COR-L47 (cell line): ENCODE results near the gene NPIPB5.
"Not testable (repeated sequence)": the region's sequence is repeated elsewhere in the genome, so short reads cannot be mapped to it uniquely, and the experiment has no call there.

Experiments
- DNase-seq: peaks from one replicate; lab custom pipeline; 2025; lab: John Stamatoyannopoulos, UW

The NPIPB5 gene

GRCh38 chr16:22510591-22510990, at the start of gene NPIPB5:
Gene NPIPB5, plus strand, starts transcription at chr16:22510891. Its CDS starts 2,911 bp downstream, at chr16:22513802.
- not testable (repeated sequence) for DNase-seq

DNA sequence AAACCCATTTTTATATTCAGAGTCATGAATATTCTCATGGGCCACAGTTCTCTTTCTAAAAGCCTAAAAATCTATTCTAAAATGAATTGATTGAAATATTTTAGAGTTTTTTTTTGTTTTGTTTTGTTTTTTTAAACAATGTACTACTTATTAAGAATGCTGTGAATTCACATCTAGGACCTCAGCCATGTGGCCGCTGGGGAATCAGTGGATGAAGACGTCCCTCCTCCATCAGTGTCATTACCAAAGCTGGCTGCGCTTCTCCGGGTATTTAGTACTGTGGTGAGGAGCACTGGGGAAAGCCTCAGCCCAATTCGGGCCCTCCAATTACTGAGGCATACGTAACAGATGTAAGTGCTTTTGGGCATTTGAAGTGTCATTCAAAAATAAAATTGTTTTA, 41.8 kb upstream of the NPIPB5 start:
- DNase-seq = not testable (repeated sequence)

GRCh38 chr16:22537996-22538395, 27.3 kb downstream of the NPIPB5 start:
- not testable (repeated sequence) for DNase-seq

GRCh38 chr16:22544809-22545208, 34.1 kb downstream of the NPIPB5 start:
- not testable (repeated sequence) for DNase-seq

GRCh38 chr16:22546630-22547029, 35.9 kb downstream of the NPIPB5 start:
- DNase-seq = not testable (repeated sequence)

DNA sequence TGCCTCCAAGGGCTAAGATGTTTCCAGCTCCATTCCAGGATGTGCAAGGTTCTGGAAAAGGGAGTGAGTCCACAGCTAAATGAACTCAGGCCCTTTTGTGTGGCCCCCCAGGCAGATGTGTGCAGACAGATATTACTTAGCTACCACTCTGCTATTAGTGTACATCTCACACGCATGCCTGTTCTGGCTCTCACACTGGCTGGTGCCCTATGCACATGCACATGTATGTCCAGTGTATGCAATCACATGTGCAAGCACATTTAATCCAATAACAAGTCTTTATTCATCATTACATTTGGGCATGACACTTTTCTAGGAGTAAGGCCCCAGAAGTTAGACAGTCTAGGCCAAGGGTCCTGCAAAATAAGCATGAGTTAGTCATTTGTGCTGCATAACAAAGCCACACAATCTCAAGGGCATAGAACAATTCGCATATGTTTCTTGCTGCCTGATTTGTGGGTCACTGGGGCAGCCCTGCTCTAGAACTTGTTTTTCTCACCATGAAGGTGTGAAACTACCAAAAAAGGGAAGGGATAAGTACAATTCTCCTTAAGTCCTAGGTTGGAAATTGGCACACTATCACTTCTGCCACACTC, 36.6 kb downstream of the NPIPB5 start:
- DNase-seq = not testable (repeated sequence)

DNA sequence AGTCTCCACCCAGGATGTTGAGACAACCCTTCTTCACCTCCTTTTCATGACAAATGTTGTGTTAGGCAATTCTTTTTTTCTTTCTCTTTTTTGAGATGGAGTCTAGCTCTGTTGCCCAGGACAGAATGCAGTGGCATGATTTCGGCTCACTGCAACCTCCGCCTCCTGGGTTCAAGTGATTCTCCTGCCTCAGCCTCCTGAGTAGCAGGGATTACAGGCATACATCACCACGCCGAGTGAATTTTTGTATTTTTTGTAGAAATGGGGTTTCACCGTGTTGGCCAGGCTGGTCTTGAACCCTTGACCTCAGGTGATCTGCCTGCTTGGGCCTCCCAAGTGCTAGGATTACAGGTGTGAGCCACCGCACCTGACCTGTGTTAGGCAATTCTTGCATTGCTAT, 39.2 kb downstream of the NPIPB5 start:
- not testable (repeated sequence) for DNase-seq

DNA sequence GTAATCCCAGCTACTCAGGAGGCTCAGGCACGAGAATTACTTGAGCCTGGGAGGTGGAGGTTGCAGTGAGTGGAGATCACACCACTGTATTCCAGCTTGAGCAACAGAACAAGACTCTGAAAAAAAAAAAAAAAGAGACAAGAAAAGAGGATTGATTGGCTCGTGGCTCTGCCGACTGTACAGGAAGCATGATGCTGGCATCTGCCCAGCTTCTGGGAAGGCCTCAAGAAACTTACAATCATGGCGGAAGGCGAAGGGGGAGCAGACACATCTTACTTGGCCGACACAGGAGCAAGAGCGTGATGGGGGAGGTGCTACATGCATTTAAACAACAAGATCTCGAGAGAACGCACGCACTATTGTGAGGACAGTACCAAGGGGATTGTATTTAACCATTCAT, 40.5 kb downstream of the NPIPB5 start:
- DNase-seq = not testable (repeated sequence)

DNA sequence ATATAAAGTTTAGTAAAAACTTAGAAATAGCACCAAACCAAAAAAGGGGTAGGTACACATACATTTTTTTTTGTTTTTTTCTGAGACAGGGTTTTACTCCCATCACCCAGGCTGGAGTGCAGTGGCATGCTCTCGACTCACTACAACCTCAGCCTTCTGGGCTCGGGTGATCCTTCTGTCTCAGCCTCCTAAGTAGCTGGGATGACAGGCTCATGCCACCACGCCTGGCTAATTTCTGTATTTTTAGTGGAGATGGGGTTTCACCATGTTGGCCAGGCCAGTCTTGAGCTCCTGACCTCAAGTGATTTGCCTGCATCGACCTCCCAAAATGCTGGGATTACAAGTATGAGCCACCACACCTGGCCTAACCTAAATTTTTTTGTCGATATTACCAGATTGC, 41.0 kb downstream of the NPIPB5 start:
- DNase-seq = not testable (repeated sequence)

DNA sequence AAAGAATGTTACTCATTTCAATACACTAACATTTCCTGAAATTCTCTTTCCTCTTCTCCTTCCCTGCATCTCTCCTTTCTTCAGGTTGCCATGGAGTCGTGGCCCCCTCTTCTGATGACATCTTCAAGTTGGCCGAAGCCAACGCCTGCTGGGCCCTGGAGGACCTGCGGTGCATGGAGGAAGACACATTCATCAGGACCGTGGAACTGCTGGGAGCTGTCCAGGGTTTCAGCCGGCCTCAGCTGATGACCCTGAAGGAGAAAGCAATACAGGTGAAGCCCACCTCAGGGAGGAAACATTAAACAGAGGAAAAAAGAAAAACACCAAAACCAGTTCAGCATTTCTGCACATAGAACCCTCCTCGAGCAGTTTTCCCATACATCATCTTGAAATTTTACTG, 46.1 kb downstream of the NPIPB5 start:
- not testable (repeated sequence) for DNase-seq
